GM19397 (cell line): ENCODE data around the gene SLC16A3.
A peak's percentile ranks its signal among the peaks of the same experiment; 100 is the strongest.
"Not testable (repeated sequence)": the region's sequence is repeated elsewhere in the genome, so short reads cannot be mapped to it uniquely, and the experiment has no call there.

Experiments used
- ATAC-seq: cut with Tn5 transposase; IDR thresholded peaks from one replicate; pipeline ENCODE4 v1.9.1; 2021; ENCODE audit warnings: mild to moderate bottlenecking, moderate library complexity; ENCODE audit not compliant: unreplicated experiment

SLC16A3 gene

GRCh38 chr17:82228842-82229697, at the start of gene SLC16A3:
Gene SLC16A3 (plus strand): TSS chr17:82229042. CDS start chr17:82236009, 6,967 bp downstream.
- peak; percentile 55 for ATAC-seq

GRCh38 chr17:82179412-82179811, 49.4 kb upstream of the SLC16A3 start:
- no peak for ATAC-seq

- ATAC-seq, result no peak
Measured at GRCh38 chr17:82179946-82180475, 48.8 kb upstream of the SLC16A3 start.

GRCh38 chr17:82180776-82181528, 47.9 kb upstream of the SLC16A3 start:
- no peak for ATAC-seq

- no peak for ATAC-seq
Measured at GRCh38 chr17:82184761-82185160, 44.1 kb upstream of the SLC16A3 start.

- no peak for ATAC-seq
Measured at GRCh38 chr17:82186221-82186620, 42.6 kb upstream of the SLC16A3 start.

- no peak for ATAC-seq
Measured at GRCh38 chr17:82187500-82187899, 41.3 kb upstream of the SLC16A3 start.

GRCh38 chr17:82188001-82188961, 40.6 kb upstream of the SLC16A3 start:
- ATAC-seq, result no peak

GRCh38 chr17:82193050-82193449, 35.8 kb upstream of the SLC16A3 start:
- not testable (repeated sequence) for ATAC-seq

GRCh38 chr17:82193520-82194220, 35.2 kb upstream of the SLC16A3 start:
- no peak for ATAC-seq

- no peak for ATAC-seq
Measured at GRCh38 chr17:82194765-82195164, 34.1 kb upstream of the SLC16A3 start.

GRCh38 chr17:82195675-82196672, 32.9 kb upstream of the SLC16A3 start:
- ATAC-seq, result no peak

- no peak for ATAC-seq
Measured at GRCh38 chr17:82198092-82198491, 30.8 kb upstream of the SLC16A3 start.

GRCh38 chr17:82199496-82199895, 29.3 kb upstream of the SLC16A3 start:
- ATAC-seq, result no peak

- ATAC-seq, result no peak
Measured at GRCh38 chr17:82200135-82200534, 28.7 kb upstream of the SLC16A3 start.

GRCh38 chr17:82200743-82201497, 27.9 kb upstream of the SLC16A3 start:
- no peak for ATAC-seq

GRCh38 chr17:82201498-82201910, 27.3 kb upstream of the SLC16A3 start:
- ATAC-seq, result no peak

GRCh38 chr17:82202981-82203380, 25.9 kb upstream of the SLC16A3 start:
- no peak for ATAC-seq
